HG02571 (cell line): Measurements from ENCODE around the gene EPHB3.
"Not testable (repeated sequence)": the region's sequence is repeated elsewhere in the genome, so short reads cannot be mapped to it uniquely, and the experiment has no call there.

ENCODE experiments used
- ATAC-seq: cut with Tn5 transposase; IDR thresholded peaks from one replicate; pipeline ENCODE4 v1.9.1; 2021; ENCODE audit warnings: mild to moderate bottlenecking, moderate library complexity; ENCODE audit not compliant: unreplicated experiment

Gene EPHB3

DNA sequence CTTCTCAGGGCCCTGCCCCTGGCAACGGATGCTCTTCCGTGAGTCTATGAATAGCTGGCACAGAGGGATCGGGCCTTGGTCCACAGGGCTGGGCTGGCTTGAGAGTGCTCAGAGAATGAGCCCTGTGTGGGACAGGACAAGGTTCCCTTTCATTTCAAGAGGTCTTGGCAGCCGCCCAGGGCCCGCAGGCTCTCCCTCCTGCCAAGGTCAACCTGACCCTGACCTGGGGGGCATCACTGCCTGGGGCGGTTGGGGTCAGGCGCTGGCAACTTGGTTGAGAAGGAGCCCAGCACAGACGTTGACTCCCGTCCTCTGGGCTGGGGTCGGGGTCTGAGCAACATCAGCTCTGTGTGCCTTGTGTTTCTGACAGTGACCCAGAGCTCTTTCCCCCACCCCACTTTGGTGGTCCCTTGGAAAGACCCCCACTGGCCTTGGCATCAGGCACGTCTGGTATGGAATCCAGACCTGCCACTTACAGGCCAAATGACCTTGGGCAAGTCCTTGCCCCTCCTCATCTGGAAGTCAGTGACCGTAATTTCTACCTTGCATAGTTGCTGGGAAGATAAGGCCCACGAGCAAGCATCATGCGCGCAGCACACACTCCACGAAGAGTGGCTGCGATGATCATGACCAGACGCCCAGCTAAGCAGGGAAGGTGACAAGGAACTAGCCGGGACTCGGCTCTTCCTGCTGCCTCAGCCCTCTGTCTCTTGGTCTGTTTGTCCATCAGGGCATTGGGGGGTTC lies 36.4 kb downstream of the EPHB3 start:
- no peak for ATAC-seq

DNA sequence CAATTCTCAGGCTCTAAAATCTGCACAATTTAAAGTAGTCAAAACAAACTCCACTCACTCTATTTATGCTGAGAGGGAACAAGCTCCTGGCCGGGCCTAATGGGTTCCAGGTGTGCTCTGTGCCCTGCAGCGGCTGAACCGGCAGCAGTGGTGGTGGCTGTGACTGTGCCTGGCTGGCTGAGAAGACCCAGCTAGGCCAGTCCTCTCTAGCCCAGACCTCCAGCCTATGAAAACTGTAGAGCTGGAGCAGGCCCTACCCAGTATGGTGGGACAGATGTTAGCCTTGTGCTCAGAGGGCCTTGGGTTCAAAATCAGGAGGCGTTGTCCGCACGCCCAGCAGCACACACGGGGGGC lies 37.0 kb downstream of the EPHB3 start:
- no peak for ATAC-seq

DNA sequence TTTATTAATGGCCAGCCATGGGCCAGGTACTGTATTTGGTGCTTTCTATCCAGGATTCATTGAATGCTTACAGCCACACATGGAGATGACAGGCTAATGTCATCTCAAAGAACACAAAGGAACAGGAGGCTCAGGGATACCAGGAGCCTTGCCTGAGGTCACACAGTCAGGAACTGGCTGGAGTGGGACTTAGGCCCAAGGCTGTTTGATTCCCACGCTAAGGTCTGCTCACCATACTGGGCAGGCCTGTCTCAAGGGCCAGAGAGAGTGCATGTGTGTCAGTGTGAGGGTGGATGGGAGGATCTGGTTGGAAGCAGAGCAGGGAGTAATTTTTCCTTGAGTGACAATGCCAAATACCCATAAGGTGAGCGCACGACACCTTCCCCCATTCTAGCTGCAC lies 37.6 kb downstream of the EPHB3 start:
- no peak for ATAC-seq

DNA sequence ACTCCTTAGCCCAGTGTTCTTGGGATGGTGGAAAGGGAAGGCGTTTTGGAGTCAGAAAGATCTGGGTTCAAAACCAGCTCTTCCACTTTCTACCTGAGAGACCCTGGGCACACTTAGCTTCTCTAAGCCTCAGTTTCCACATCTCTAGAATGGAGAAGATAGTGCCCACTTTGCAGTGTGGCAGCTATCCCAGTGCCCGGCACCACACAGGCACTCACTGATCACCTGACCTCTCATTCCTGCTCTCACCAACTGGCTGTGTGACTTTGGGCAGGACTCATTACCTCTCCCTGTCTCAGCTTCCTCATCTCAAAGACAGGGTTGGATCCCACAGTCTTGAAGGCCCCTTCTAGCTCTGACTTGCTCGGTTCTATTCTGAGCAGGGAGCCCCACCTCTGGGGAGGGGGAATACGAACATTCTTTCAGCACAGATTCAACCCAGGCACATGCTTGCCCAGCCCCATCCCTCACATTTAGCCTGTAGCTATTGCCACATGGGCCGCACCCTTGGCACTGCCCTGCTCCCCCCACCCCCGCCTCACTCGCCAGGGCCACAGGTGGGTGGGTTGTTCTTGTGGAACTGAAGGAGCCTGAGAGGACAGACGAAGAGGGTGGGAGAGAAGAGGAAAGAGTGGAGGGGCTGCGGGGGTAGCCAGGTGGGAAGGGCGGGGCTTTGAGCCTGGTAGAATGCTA lies 39.2 kb downstream of the EPHB3 start:
- ATAC-seq = no peak

DNA sequence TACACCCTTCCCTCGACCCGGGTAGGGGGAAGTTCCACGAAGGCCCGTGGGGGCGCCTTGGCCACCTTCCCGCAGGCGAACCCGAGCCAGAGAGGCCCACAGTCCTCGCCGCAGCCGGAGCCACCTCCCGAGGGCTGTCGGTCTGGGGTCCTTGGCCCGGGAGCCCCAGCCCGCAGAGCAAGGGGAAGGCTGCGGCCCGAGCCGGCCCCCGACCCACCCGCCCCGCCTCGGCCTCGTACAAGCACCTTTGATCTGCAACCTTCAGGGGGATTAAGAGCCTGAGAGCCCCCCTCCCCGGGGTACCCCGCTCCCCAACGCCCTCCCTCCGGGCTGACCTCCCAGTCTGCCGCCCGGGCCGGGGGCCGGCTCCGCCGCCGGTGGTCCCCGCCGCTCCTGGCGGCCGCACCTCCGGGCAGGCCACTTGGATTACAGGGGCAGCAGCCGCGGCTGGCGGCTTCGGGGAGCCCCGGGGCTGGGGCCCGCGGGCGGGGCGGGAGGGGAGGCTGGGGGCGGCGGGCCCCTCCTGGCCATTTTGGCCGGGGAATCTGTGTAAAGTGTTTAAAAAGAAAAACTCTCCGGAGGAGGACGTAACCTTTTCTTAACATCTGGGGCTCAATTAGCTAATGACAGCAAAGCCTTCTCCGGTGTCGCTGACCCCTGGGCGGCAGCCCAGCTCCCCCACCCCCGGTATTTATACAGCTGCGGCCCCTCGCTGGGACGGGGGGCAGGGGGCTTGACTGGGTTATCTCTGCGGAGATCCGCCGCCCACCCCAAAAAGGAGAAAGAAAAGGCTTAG lies 40.2 kb downstream of the EPHB3 start:
- no peak for ATAC-seq

DNA sequence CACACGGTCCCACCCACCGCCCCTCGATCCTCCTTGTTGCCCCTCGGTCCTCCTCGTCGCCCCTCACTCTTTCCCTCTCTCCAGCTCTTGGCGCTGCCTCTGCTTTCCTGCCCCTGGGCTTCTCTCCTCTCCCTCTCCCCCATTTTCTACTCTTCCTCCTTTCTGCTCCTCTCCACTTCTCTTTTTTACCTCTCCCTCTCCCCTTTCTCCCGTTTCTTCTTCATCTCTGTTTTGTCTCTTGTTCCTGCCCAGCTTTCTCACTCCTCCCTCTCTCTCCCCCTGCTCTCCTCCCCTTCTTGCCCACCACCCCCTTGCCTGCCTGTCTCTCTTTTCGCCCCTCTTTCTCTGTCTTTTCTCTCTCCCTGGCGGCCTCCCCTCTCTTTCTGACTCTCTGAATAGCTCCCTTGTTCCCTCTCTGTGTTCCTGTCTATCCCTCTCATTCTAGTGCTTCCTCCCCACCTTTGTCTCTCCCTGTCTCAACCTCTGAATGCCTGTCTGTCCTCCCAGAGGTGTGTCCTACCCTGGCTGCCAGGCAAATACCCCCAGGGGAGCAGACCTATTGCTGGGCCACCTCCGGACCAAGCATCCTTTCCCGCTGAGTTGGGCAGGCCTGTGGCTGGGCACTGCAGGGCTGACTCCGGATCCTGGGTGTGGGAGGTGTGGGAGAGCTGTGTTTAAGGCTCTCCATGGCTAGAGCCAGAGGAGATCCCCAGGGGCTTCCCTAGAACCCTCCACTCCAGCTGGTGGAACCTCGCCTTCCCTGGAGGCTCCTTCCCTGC lies 41.0 kb downstream of the EPHB3 start:
- ATAC-seq = no peak

DNA sequence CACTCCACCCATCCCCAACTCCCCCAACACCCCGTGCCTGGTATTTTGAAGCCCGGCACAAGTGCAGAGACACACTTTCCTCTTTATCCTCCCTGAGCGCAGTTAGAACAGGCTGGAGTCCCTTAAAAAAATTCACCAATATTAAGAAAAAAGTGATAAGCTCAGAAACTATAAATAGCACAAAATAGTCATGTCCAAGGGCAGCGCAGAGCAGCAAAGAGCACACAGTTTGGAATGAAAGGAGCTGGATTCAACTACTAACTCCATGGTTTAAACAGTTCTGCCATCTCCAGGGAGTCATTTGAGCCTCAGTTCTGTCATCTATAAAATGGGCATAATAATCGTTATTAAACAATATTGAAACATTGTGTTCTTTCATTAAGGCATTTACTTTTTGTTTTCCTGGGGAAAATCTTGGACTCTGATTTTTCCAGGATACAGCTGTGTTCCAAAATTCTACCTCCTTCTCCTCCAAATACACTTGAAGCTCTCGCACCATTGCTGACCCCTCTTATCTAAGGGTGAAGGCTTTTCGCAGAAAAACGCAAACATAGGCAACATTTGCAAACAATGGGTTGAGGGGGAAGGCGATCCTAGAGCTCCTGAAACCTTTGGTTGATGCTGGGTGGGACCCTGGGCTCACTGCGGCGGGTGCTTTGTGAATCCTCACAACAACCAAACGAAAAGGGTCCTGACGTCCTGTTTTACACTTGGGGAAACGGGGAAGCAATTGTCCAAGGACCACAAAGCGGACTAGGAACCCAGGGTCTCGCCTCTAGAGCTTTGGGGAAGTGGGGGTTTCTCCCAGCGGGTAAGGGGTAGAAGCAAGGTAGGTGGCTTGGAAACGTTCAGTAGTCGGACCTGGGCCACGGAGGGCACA lies 41.8 kb downstream of the EPHB3 start:
- no peak for ATAC-seq

DNA sequence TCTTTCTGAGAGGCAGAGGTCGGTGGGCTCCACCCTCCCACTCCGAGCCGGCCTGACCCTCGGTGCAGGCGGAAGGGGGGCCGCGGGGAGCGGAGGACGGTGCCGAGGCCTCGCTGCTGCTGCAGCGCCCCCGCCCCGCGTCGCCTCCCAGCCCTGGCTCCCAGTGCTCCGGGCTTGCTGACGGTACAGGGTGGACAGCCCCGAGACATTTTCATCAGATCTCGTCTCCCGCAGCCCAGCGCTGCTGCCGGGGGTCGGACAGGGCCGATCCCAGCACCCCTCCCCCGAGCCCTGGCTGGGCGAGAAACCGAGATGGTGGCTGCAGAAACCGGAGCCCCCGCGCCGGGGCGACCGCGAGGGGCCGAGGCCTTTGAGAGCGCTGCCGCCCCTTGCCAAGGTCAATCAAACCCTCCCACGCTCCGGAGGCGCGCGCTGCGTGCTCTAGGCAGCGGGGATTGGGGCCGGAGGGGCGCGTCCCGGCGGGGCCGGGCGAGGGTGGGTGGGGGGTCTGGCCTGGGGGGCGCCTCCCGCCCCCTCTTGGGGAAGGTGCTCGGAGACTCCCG lies 42.5 kb downstream of the EPHB3 start:
- no peak for ATAC-seq

DNA sequence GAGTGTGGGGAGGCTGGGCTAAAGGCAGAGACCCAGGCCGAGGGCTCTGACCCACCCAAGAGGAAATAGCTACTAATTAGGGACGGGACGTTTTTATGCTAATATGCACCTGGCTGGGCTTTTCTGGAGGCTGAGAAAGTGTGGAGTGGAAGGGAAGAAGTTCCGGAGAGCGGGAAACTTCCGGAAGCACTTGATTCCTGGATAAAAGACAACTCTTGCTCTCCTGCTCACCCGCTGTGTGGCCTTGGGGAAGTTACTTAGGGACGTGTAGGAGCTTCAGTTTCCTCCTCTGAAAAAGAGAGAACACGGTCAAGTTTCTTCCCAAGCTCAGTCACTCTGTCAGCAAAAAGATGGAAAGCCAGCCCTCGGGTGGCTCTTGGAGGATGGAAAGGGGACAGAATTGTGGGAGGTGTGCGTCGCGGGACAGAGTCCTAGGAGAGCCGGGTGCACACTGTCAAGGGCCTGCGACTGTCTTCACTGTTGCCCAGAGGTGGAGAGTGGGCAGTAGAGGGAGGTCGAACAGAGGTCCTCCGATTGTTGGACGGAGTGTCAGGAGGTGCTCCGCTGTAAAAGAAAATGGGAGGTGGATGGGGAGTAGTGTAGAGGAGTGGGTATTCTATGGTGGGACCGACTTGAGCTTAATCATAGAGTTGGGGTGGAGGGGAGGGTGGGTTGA lies 43.2 kb downstream of the EPHB3 start:
- no peak for ATAC-seq

DNA sequence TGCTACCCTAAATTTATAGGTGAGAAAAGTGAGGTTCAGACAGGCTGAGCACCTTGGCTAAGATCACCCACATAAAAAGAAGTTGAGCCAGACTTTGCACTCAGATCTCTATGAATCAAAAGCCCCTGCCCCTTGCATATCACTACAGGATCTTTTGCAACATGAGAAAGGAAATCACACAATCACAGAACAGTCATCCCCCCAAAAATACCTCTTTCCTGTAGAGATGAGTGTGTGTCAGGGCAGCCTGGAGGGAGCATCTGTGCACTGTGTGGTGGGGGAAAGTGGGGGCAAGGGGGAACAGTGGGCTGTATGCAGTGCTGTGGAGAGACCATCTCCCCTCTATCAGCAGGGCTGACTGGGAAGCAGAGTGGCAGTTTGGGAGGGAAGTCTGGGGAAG lies 46.6 kb downstream of the EPHB3 start:
- no peak for ATAC-seq

DNA sequence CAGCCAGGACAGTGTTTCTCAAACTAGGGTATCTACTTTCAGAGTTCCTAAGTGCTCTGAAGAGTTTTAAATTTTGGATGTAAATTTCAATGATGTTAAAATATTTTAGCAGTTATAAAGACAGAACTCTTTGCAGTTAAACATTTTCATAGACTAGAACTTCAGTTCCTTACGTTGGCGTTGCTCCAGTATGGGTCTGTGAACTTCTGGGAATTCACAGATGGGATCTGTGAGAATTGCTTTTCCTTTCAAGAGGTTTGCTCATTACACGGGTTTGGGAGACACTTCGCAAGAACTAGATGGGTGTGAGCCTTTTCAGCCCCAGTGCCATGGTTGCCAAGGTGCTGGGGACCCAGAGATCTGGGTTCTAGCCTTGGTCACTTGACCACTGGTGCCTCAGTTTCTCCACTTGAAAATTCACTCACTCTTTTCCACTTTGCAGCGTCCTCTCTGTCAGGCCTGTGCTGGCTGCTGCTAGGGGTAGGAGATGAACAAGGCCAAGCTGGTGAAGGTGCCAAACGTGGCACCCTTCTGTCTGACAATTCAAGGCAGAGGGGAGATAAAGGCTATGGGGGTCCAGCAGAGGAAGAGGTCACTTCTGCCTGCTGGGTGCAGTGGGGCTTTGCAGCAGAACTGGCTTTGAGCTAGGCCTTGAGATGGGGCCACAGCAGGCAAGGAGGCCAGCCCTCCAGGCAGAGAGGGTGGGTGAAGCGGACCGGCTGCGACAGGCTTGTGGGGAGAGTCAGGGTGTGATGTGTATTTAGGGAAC lies 48.1 kb downstream of the EPHB3 start:
- no peak for ATAC-seq

DNA sequence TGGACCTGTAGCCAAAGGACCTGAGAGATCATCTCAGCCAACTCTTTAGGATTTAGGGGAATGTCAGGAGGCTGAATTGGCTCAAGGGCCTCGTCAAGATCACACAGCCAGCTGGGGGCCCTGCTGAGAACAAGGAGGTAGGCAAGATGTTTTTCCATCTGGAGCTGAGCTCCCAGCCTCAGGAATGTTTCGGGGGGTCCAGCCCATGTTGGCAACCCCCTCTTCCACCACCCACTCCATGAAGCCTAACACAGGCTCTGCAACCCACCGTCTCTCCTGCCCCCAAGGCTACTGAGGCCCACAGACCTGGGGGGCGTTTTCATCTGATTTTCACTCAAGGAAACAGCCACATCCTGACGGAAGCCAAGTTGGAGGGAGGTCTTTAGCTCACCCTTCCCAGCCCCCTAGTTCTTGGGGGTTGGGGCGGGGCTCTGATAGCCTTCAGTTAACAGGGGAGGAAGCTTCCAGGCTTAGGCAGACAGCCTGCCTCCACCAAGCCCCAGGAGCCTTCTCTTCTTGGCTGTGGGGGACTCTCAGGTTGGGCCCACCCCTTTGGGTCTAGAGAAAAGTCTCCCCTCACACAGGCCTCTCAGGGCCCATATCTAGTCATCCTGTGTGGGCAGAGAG lies 48.8 kb downstream of the EPHB3 start:
- ATAC-seq = no peak

DNA sequence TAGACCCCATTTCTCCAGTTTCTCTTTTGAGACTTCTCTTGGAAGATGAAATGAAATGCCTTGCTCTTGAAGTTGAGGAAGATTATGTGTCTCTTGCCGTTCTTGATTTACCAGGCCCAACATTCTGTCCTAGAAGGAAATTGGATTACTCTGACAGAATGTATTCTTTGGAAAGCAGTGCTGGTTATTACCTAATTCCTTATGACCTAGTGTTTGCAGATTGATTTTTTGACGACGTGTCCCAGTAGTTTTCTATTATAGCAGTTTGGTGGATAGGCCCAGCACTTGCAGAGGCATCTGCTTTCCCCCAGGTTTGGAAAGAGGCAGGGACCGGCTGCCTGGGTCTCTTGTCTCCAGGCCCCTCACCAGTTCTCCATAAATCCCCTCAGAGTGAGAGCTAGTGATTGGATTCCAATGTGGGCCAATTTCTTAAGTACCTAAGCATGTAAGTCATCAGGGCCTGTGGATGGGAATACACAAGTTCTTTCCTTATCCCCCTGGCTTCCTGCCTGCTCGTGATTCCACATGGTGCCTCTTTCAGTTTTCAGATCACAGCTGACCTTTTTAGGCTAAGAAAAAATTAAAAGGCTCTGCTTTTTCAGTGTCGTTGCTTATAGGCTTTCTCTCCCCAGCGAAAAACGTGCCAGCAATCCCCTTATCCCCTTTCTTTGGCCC lies 50.2 kb downstream of the EPHB3 start:
- no peak for ATAC-seq

DNA sequence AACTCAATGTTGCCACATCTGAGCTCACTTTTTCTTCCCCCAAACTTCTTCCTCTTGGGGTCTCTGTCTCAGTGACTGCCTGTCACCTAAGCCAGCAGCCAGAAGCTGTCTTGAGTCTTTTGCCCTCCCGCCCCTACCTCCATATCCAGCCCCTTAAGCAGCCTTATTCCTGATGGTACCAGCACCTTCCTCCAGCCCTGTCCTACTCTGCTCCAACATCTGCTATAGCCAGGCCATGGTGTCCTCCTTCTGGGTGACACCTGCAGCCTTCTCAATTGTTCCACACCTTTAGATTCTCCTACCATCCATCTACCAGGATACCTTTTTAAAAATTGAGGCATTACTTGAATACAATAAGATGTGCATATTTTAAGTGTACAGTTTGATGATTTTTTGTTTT lies 53.8 kb downstream of the EPHB3 start:
- ATAC-seq = no peak

DNA sequence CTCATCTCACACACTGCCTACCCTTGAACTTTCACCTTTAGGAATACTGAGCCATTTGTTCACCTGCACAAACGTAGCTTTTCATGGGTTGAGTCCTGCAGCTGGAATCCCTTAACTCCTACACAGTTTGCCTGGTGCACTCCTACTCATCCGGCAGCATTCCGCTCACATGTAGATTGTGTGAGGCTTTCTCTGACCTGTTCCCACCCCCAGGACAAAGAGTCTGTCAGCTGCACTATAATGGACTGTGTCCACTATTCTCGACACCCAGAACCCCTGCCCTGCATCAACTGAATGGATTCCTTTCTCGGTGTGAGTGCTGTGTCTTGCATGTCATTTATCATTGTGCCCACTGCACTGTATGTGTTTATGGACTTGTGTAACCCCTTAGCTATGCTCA lies 54.9 kb downstream of the EPHB3 start:
- ATAC-seq = no peak

DNA sequence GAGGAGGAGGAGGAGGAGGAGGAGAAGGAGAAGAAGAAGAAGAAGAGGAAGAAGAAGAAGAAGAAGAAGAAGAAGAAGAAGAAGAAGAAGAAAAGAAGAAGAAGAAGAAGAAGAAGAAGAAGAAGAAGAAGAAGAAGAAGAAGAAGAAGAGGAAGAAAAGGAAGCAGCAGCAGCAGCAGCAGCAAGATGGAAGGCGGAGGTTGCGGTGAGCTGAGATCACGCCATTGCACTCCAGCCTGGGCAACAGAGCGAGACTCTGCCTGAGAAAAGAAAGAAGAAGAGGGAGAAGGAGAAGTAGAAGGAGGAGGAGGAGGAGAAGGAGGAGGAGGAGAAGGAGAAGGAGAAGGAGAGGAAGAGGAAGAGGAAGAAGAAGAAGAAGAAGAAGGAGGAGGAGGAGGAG lies 55.7 kb downstream of the EPHB3 start:
- not testable (repeated sequence) for ATAC-seq

DNA sequence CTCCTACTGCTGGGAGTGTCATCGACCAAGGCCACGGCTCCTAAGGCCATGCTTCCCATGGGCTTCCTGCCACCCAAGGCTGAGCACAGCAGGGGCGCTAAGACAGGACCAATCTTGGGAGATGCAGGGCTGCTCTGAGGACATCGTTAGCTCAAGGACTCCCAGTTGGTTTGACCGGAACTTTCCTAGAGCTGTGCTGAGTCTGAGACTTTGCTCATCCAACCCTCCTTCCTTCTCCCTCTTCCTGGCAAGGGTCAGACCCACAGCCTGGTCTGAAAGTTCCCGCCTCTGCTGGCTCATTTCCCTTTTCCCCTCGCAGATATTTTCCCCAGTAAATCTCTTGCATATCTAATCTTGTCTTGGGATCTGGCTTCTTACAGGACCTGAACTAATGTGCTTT lies 57.2 kb downstream of the EPHB3 start:
- no peak for ATAC-seq

DNA sequence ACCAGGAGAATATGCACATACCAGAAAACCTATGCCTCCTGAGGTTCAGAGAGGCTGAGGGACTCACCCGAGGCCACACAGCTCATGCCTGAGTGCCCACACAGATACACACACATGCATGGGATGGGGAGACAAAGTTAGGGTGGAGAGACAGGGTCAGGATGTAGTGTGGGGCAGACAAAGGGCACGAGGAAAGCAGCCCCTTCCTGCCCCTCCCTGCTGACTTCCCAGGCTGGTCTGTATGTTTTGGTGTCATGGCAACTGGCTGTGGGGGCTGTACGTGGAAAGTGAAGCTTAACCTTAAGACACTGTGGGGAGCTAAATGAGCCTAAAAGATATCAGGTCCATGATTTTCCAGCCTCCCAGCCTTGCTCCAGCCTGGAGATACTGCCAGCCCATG lies 57.8 kb downstream of the EPHB3 start:
- ATAC-seq = no peak
